GM20431 (cell line): ENCODE results near the gene SMG7.

Source experiments
- in situ Hi-C: fragments of 300-500 bp; cut with MseI, MboI; formaldehyde crosslinking; loops from one replicate; pipeline ENCODE4 v1.15.0; 2020; ENCODE audit warnings: low sequenced_read_pairs; ENCODE audit not compliant: unreplicated experiment

The SMG7 gene

GRCh38 chr1:183506561-183506960 is 34.3 kb downstream of the SMG7 start:
- in situ Hi-C loops = no loop called here

DNA sequence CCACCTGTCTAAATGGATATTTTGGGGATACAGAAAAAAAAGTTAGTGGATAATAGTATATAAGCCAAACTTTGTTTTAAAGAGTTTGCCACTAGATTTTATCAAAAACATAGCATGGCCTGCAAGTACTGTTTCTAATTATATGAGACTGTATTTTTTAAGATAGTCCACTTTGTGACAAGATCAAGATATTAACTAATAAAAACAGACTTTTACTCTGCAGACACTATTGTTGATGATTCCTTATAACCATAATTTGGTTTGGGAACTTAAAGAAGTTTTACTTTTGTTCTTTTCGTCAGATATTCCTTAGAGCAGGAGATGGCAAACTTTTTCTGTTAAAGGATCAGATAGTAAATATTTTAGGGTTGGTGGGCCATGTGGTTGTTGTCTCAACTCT is 36.4 kb downstream of the SMG7 start:
- in situ Hi-C loops = no loop called here

- in situ Hi-C loops = no loop called here
Observed at GRCh38 chr1:183512450-183512849, 40.2 kb downstream of the SMG7 start.

- in situ Hi-C loops = no loop called here
Observed at GRCh38 chr1:183514235-183514634, 41.9 kb downstream of the SMG7 start.

- in situ Hi-C loops = no loop called here
Observed at GRCh38 chr1:183515002-183515689, 42.8 kb downstream of the SMG7 start.

- in situ Hi-C loops = no loop called here
Observed at GRCh38 chr1:183516725-183517124, 44.4 kb downstream of the SMG7 start.

GRCh38 chr1:183517401-183517800 is 45.1 kb downstream of the SMG7 start:
- in situ Hi-C loops = no loop called here

DNA sequence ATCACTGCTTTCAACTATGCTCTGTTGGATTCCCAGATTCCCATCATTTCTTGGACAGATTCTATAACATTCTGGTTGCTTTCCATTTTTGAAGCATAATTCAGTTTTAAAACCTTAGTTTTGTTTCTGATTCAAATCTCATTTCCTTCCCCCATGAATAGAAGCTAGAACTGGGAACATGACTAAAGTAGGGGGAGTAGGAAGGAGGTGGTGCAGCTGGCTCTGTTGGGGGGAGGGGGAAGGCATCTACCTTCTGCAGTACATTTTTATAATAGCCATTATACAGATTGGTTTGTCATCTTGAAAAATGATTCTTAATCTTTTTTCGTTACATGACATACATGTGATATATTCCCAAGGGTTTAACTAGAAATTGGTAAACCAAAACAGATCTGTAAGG is 48.1 kb downstream of the SMG7 start:
- in situ Hi-C loops = no loop called here

- in situ Hi-C loops = no loop called here
Observed at GRCh38 chr1:183522104-183522503, 49.8 kb downstream of the SMG7 start.

GRCh38 chr1:183528577-183528976 is 56.3 kb downstream of the SMG7 start:
- in situ Hi-C loops = no loop called here

- in situ Hi-C loops = no loop called here
Observed at GRCh38 chr1:183533617-183534174, 61.4 kb downstream of the SMG7 start.

DNA sequence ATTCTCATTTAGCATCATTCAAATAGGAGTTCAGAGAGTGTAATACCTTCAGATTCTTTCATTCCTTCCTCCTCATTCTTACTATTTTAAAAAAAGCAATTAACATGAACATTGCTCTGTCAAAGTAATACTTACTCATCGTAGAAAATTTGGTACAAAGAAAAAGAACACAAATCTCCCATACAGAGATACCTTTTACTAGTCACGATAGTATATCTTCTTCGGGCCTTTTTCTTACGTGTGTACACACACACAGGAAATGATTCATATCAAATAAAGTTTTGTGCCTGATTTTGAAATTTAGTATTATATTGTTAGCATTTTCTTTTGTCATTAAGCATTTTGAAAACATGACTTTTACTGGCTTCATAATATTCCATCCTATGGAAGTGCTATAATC is 65.1 kb downstream of the SMG7 start:
- in situ Hi-C loops = no loop called here

DNA sequence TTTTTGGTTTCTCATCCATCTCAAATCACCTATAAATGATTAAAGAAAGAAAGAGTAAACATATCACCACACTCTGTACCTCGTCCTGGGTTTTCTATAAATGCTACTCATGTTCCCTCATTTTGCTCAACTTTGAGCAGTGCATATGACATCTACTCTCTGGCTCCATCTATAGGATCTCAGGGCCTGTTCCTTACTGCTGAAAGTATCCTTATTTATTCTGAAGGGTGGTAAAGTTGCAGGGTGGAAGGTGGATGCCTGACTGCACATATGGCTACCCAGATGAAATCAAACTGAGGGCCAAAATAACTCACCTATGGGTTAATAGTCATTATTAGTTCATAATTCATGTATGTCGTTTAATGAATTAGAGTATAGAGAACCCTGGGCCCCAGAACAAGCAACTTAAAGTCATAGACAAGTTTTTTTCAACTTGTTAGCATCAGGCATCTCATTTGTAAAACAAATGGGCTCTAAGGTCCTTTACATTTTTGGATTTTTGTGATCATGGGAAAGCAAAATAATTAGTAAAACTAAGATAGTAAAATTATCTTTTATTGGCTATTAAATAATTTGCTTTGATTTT is 71.4 kb downstream of the SMG7 start:
- in situ Hi-C loops = no loop called here

DNA sequence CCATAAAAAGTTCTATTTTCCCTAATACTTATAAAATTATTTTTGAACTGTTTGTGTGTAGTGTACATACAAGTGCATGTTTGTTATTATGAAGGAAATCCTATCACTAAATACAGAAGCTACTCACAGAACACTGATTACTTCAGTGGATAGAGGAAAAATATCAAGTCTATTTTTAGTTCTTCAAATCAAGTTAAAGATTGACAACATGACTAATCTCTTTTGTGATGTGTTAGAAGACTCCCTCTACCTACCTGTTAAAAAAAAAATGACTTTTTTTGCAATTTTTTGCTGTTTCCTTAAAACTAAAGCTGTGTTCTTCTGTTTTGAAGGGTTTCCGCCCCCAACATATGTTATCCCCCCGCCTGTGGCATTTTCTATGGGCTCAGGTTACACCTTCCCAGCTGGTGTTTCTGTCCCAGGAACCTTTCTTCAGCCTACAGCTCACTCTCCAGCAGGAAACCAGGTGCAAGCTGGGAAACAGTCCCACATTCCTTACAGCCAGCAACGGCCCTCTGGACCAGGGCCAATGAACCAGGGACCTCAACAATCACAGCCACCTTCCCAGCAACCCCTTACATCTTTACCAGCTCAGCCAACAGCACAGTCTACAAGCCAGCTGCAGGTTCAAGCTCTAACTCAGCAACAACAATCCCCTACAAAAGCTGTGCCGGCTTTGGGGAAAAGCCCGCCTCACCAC is 72.4 kb downstream of the SMG7 start:
- in situ Hi-C loops = no loop called here

- in situ Hi-C loops = no loop called here
Observed at GRCh38 chr1:183546427-183546826, 74.1 kb downstream of the SMG7 start.

DNA sequence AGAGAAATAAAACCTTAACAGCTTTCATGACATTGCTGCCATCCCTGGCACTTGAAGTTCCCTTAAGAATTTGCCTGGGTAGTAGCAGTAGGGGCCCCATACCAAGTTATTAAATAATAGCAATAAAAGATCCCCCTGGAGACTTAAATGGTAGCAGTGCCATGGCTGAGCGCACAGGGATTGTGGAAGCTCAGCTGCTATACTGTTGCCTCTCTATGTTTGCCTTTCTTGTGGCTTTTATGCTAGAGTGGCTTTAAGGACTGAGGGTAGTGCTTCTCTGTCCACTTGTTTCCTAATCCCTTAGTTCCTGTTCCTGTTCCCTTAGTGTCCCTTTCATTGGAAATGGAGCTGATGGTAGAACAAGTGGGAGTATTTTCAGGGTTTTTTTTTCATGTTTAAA is 75.8 kb downstream of the SMG7 start:
- in situ Hi-C loops = no loop called here

- in situ Hi-C loops = no loop called here
Observed at GRCh38 chr1:183550915-183551314, 78.6 kb downstream of the SMG7 start.

DNA sequence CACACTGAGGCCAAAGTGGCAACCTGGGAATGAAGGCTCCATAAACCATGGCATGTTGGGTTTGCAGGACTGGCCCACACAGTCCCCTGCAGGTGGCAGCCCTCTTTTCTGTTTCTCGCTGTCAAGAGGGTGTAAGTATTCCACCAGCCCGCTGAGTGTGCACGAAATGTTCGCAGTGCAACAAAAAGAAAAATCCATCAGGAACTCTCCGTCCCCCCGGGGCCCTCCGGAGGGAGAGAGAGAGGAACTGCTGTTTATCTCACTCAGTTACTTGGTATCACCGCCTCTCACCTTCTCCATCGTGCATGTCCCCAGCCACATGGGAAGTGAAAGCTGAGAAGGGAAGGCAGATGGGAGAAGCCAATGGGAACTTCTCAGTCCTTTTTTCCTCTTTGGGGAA is 79.6 kb downstream of the SMG7 start:
- in situ Hi-C loops = no loop called here

GRCh38 chr1:183552441-183552840 is 80.1 kb downstream of the SMG7 start:
- in situ Hi-C loops = no loop called here

DNA sequence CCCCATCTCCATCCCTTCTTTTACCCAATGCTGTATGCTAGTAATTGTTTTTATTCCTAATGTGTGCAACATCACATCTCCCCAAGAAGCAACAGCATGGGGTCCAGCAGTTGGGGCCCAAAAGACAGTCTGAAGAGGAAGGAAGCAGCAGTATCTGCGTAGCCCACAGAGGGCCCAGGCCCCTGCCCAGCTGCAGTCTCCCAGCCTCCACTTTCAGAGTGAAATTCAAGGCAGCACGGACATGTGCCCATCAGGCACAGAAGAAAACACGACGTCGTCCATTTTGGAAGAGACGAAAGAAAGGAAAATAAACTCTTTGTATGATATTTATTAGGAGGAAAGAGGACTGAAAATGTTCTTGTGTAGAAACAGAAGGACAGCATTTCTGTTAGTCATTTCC is 80.6 kb downstream of the SMG7 start:
- in situ Hi-C loops = no loop called here

- in situ Hi-C loops = no loop called here
Observed at GRCh38 chr1:183553331-183553730, 81.0 kb downstream of the SMG7 start.
